Mammary epithelial cell (primary cell): ENCODE results near the gene CEP83.

Experiments used
- EZH2 ChIP-seq: IDR thresholded peaks from 2 replicates; pipeline ENCODE4 v1.6.1; 2012; ENCODE audit warnings: low read length, inconsistent platforms, borderline replicate concordance
- TF ChIP-seq, protein P1 (sequence below), 2 donors: IDR thresholded peaks in 1 of 2; conservative IDR thresholded peaks in 1 of 2; 2 replicates each; pipeline ENCODE4 v1.5.1; 2011 to 2012; ENCODE audit warnings: inconsistent platforms in 2 of 2, low read length in 2 of 2, mild to moderate bottlenecking in 2 of 2, control low read depth in 1 of 2, low read depth in 1 of 2; ENCODE audit not compliant: insufficient read depth in 1 of 2; ENCODE audit errors: extremely low read depth in 1 of 2

DNA sequence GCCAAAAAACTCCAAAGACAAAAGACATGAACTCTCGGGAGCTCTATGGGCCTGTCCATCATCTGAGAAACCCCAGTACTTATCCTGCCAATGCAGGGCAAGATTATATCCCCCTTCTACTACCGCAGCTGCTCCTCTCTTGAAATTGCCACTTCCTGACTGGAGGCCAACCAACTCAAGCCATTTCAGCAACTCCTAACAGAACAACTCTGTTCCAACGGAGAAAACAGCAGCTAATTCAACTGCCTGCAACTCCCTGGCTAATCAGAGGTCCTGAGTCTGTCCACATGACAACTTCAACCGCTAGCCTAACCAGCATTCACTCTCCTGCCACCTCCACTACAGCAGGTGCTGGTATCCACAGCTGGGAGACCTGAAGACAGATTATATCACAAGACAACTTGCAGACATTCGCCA lies 24.1 kb downstream of the CEP83 start:
- TF ChIP-seq, protein P1, sequence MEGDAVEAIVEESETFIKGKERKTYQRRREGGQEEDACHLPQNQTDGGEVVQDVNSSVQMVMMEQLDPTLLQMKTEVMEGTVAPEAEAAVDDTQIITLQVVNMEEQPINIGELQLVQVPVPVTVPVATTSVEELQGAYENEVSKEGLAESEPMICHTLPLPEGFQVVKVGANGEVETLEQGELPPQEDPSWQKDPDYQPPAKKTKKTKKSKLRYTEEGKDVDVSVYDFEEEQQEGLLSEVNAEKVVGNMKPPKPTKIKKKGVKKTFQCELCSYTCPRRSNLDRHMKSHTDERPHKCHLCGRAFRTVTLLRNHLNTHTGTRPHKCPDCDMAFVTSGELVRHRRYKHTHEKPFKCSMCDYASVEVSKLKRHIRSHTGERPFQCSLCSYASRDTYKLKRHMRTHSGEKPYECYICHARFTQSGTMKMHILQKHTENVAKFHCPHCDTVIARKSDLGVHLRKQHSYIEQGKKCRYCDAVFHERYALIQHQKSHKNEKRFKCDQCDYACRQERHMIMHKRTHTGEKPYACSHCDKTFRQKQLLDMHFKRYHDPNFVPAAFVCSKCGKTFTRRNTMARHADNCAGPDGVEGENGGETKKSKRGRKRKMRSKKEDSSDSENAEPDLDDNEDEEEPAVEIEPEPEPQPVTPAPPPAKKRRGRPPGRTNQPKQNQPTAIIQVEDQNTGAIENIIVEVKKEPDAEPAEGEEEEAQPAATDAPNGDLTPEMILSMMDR (conservative IDR thresholded peaks at IDR 0.05 in 1 of 2, IDR thresholded peaks at IDR 0.05 in 1 of 2; ENCODE audit: extremely low read depth in 1 of 2, insufficient read depth in 1 of 2, low read depth in 1 of 2, low read length in 2 of 2) = no peak
- TF ChIP-seq EZH2 = no peak
